Subcutaneous abdominal adipose tissue (tissue), 5 donors: ENCODE data around the gene PACSIN3.
"Not testable (repeated sequence)": the region's sequence is repeated elsewhere in the genome, so short reads cannot be mapped to it uniquely, and the experiment has no call there.

Experiments used
- H3K27ac ChIP-seq: one replicate; pipeline ENCODE4 v1.7.0; 2013; ENCODE audit warnings: low read depth, mild to moderate bottlenecking, inconsistent platforms, low read length, moderate library complexity
- H3K27me3 ChIP-seq, 5 donors: one replicate each; pipeline ENCODE4 v1.7.0; 2013; ENCODE audit warnings: low read length in 5 of 5, inconsistent platforms in 1 of 5; ENCODE audit not compliant: control insufficient read depth in 5 of 5, insufficient read depth in 4 of 5
- H3K36me3 ChIP-seq, 5 donors: one replicate each; pipeline ENCODE4 v1.7.0; 2013; ENCODE audit warnings: low read length in 5 of 5; ENCODE audit not compliant: control insufficient read depth in 5 of 5, insufficient read depth in 5 of 5
- H3K4me1 ChIP-seq, 5 donors: one replicate each; pipeline ENCODE4 v1.7.0; 2013; ENCODE audit warnings: low read length in 5 of 5, mild to moderate bottlenecking in 3 of 5, moderate library complexity in 1 of 5; ENCODE audit not compliant: control insufficient read depth in 5 of 5, insufficient read depth in 5 of 5
- H3K4me3 ChIP-seq, 5 donors: one replicate each; pipeline ENCODE4 v1.7.0; 2013; ENCODE audit warnings: low read length in 5 of 5, low read depth in 1 of 5
- H3K9ac ChIP-seq, 5 donors: one replicate each; pipeline ENCODE4 v1.7.0; 2013; ENCODE audit warnings: low read length in 5 of 5, mild to moderate bottlenecking in 4 of 5, moderate library complexity in 3 of 5
- H3K9me3 ChIP-seq, 5 donors: one replicate each; pipeline ENCODE4 v1.7.0; 2013; ENCODE audit warnings: low read length in 5 of 5; ENCODE audit not compliant: control insufficient read depth in 5 of 5
- donor health status: healthy.
- donor health status: healthy.
- donor health status: healthy.
- donor health status: healthy.
- donor health status: healthy.

The PACSIN3 gene

GRCh38 chr11:47201015-47201414 is 14.8 kb upstream of the PACSIN3 start:
- Histone ChIP-seq H3K4me3 (no peak overlapping the region), H3K27ac (no peak overlapping the region), H3K9me3 (no peaks in the 10 kb centered on the region), H3K4me1 (peaks cover 0 to 9% (median 0%) of the 10 kb centered on the region in 5 donors), H3K9ac (no peak overlapping the region), H3K27me3 (no peaks in the 10 kb centered on the region), H3K36me3 (no peaks in the 10 kb centered on the region)

- not testable (repeated sequence) for H3K27me3 ChIP-seq, H3K4me3 ChIP-seq, H3K4me1 ChIP-seq, H3K9me3 ChIP-seq, H3K36me3 ChIP-seq, H3K9ac ChIP-seq, H3K27ac ChIP-seq
These were observed 11.9 kb upstream of the PACSIN3 start for GRCh38 chr11:47198161-47198560.

GRCh38 chr11:47192111-47192510 is 5.9 kb upstream of the PACSIN3 start:
- Histone ChIP-seq H3K27ac (no peak overlapping the region), H3K4me1 (peaks cover 0 to 16% (median 8%) of the 10 kb centered on the region in 5 donors)

GRCh38 chr11:47191137-47191536 is 4.9 kb upstream of the PACSIN3 start:
- H3K4me1 ChIP-seq = peaks cover 2 to 23% (median 16%) of the 10 kb centered on the region in 5 donors
- H3K27ac ChIP-seq, H3K4me3 ChIP-seq, H3K27me3 ChIP-seq, H3K9ac ChIP-seq, H3K9me3 ChIP-seq, H3K36me3 ChIP-seq: not testable (repeated sequence)

More at GRCh38 chr11:47192111-47192510, 5.9 kb upstream of the PACSIN3 start:
- H3K4me3 ChIP-seq = no peak overlapping the region
- H3K9me3 ChIP-seq = no peaks in the 10 kb centered on the region
- H3K9ac ChIP-seq = no peak overlapping the region
- H3K36me3 ChIP-seq = no peaks in the 10 kb centered on the region
- no peaks in the 10 kb centered on the region for H3K27me3 ChIP-seq

GRCh38 chr11:47189100-47189834 is 3.0 kb upstream of the PACSIN3 start:
- Histone ChIP-seq H3K9me3 (no peaks in the 10 kb centered on the region), H3K36me3 (no peaks in the 10 kb centered on the region), H3K9ac (no peak overlapping the region), H3K4me3 (no peak overlapping the region), H3K4me1 (peaks cover 2 to 38% (median 30%) of the 10 kb centered on the region in 5 donors), H3K27me3 (peaks cover 0 to 6% (median 6%) of the 10 kb centered on the region in 5 donors), H3K27ac (no peak overlapping the region)

GRCh38 chr11:47188259-47188658 is 2.0 kb upstream of the PACSIN3 start:
- H3K4me3 ChIP-seq = no peak overlapping the region
- H3K36me3 ChIP-seq = no peaks in the 10 kb centered on the region
- no peaks in the 10 kb centered on the region for H3K9me3 ChIP-seq
- peaks cover 2 to 40% (median 30%) of the 10 kb centered on the region in 5 donors for H3K4me1 ChIP-seq
- no peak overlapping the region for H3K9ac ChIP-seq
- H3K27ac ChIP-seq = no peak overlapping the region
- H3K27me3 ChIP-seq = peaks cover 0 to 6% (median 6%) of the 10 kb centered on the region in 5 donors

- Histone ChIP-seq H3K36me3 (no peaks in the 10 kb centered on the region), H3K27ac (no peak overlapping the region), H3K27me3 (peaks cover 0 to 6% (median 6%) of the 10 kb centered on the region in 5 donors), H3K9me3 (no peaks in the 10 kb centered on the region), H3K4me1 (peaks cover 2 to 40% (median 30%) of the 10 kb centered on the region in 5 donors), H3K9ac (peak overlapping the region in 1 of 5 donors; percentile 31), H3K4me3 (peak overlapping the region in 2 of 5 donors; percentile 47 to 69)
These were observed 1.5 kb upstream of the PACSIN3 start for GRCh38 chr11:47187723-47188122.

GRCh38 chr11:47186700-47187695 is 764 bp upstream of the PACSIN3 start:
- Histone ChIP-seq H3K9me3 (no peaks in the 10 kb centered on the region), H3K27me3 (peaks cover 0 to 6% (median 6%) of the 10 kb centered on the region in 5 donors), H3K4me3 (peak overlapping the region; percentile 42 to 69 (median 50)), H3K27ac (peak overlapping the region; percentile 30), H3K36me3 (no peaks in the 10 kb centered on the region), H3K9ac (peak overlapping the region in 3 of 5 donors; percentile 31 to 53 (median 51)), H3K4me1 (peaks cover 2 to 40% (median 30%) of the 10 kb centered on the region in 5 donors)

- H3K36me3 ChIP-seq = peaks cover 0 to 2% (median 0%) of the 10 kb centered on the region in 5 donors
- H3K9me3 ChIP-seq = no peaks in the 10 kb centered on the region
- peak overlapping the region in 3 of 5 donors; percentile 53 to 73 (median 68) for H3K9ac ChIP-seq
- H3K4me1 ChIP-seq = peaks cover 2 to 40% (median 30%) of the 10 kb centered on the region in 5 donors
- H3K27ac ChIP-seq = no peak overlapping the region
- peaks cover 0 to 6% (median 6%) of the 10 kb centered on the region in 5 donors for H3K27me3 ChIP-seq
- H3K4me3 ChIP-seq = peak overlapping the region; percentile 53 to 69 (median 60)
These were observed 744 bp downstream of the PACSIN3 start for GRCh38 chr11:47185305-47186075.
